CD4-positive, alpha-beta T cell treated with Interferon alpha-2 for 1 hour (primary cell): ENCODE data around the gene P2RX6.
A peak's percentile ranks its signal among the peaks of the same experiment; 100 is the strongest.
"Not testable (repeated sequence)": the region's sequence is repeated elsewhere in the genome, so short reads cannot be mapped to it uniquely, and the experiment has no call there.

Experiments
- DNase-seq, 2 donors: peaks; one replicate each; pipeline ENCODE4 v3.0.0-alpha.2; 2020 to 2022

The P2RX6 gene

DNA sequence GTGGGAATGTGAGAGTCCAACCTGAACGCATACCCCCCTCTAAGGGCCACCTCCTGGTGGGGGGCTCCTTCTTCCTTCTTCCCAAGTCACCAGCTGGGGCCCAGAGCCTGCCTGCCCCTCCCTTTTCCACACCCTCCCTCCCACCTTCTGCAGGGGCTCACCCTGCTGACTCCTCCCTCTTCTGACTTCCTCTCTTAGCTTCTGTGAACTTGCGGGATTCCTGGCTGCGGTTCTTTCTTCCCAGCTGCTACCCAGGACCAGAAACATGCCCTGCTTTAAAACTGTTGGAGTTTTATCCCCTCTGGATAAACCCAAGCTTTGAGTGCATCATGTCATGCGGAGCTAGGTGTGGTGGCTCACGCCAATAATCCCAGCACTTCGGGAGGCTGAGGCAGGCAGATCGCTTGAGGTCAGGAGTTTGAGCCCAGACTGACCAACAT, 40.9 kb downstream of the P2RX6 start:
- DNase-seq, result no peak

GRCh38 chr22:21060363-21060762, 45.4 kb downstream of the P2RX6 start:
- not testable (repeated sequence) for DNase-seq

- DNase-seq, result not testable (repeated sequence)
These were observed 46.8 kb downstream of the P2RX6 start for GRCh38 chr22:21061660-21062321.

DNA sequence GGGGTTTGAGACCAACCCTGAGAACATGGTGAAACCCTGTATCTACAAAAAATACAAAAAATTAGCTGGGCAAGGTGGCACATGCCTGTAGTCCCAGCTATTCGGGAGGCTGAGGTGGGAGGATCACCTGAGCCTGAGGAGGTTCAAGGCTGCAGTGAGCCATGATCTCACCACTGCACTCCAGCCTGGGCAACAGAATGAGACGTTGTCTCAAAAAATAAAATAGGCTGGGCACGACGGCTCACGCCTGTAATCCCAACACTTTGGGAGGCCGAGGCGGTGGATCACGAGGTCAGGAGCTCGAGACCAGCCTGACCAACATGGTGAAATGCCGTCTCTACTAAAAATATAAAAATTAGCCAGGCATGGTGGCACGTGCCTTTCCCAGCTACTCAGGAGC, 49.5 kb downstream of the P2RX6 start:
- DNase-seq, result not testable (repeated sequence)

GRCh38 chr22:21064917-21065864, 50.2 kb downstream of the P2RX6 start:
- no peak for DNase-seq

GRCh38 chr22:21067075-21067900, 52.3 kb downstream of the P2RX6 start:
- no peak for DNase-seq

- DNase-seq, result no peak
These were observed 53.1 kb downstream of the P2RX6 start for GRCh38 chr22:21067901-21068680.

DNA sequence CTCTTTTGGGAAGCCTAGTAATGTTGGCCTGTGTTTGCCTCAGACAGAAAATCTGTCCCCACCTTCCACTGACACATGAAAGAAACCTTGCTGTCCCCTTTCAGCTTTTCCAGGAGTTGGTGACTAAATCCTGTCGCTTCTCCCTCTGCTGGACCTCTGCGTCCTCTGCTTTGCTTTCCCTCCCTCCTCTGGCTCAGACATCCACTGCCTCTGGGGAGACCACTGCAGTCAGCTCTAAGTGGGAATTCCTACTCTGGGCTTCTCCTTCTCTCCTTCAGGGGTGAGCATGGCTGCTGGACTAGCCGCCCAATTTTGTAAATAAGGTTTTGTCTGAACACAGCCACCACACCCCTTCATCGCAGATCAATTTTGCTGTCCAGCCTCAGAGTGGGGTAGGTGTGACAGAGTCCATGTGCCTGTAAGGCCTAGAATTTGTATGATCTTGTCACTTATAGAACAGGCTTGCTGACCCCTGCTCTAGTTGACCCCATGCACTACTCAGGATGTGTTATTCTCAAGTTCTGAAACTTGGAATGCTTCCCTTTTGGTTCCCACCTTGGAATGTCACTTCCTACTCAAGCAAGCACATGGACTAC, 53.8 kb downstream of the P2RX6 start:
- DNase-seq, result no peak

DNA sequence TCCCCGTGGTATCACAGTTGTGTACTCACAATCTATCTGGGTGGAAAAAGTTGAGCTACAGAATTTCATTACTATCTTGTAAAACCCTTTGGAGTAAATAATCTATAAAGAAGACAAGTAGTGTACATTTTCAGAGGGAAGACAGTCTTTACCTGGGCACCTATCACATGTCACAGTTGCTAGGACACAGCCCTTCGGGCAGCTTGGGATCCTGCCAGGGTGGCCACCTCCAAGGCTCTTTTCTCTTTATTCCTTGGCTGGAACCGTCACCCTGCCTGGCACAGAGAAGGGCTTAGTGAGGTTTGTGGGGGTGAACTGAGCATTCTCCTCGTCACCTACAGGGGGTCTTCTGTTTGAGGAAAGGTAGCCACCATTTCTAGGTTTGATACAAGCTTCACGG, 54.4 kb downstream of the P2RX6 start:
- no peak for DNase-seq

GRCh38 chr22:21070690-21071615, 56.0 kb downstream of the P2RX6 start:
- no peak for DNase-seq

DNA sequence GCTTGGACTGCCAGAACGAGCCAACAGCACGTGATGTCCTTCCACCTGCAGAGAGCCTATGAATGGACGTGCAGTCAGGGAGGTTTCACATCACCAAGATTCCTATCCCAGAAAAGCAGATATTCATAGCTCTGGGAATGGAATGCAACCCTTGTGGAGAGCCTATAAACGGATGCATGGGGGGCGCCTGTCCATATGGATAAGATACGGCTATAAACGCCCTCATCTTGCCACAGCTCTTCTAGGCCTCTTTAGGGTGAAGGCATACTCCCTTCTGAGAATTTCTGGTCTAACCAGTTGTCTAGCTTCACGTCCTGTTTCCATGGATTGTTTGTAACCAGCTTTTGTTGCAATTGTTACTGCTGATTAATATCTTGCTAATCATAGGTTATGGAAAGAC, 56.8 kb downstream of the P2RX6 start:
- not testable (repeated sequence) for DNase-seq

DNA sequence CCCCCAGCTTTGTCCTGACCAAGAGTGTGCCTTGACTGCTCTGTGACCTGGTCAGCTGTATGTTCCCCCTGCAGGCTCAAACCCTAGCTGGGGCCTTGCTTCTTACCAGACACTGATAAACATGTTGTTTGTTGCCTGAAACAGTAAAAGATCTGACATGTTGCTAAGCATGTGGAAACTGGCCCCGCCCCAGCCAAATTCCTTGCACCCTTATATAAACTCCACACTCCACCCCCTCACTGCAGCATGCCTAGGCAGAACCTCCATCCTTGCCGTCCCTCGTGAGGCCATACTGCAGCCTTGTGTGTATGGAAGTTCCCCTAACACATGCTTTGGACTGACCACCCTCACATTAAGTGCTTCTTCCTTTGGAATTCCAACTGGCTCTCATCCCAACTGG, 58.1 kb downstream of the P2RX6 start:
- DNase-seq, result no peak

- no peak for DNase-seq
These were observed 58.5 kb downstream of the P2RX6 start for GRCh38 chr22:21073482-21073881.

GRCh38 chr22:21074102-21074715, 59.2 kb downstream of the P2RX6 start:
- peak in 1 of 2 donors; percentile 26 for DNase-seq

DNA sequence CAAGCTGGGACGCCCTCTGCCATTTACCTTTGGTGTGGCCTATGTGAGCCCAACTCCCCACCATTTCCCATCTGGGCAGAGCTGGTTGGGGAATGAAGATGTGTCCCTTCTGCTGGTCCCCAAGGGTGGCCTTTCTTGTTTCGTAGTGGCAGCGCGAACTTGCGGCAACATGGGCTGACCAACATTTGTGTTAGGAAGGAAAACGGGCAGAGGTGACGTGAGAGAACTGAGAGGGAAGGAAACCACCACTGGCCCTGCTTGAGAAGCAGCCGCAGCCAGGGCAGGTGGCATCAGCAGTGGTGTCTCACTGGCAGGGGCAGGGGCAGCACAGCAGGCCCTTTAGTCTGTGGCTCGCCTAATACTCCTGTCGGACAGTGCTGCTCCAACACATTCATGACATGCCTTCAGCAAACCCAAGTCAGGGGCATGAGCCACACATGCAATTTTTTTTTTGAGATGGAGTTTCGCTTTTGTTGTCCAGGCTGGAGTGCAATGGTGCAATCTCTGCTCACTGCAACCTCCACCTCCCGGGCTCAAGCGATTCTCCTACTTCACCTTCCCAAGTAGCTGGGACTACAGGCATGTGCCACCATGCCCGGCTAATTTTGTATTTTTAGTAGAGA, 60.7 kb downstream of the P2RX6 start:
- DNase-seq, result no peak

DNA sequence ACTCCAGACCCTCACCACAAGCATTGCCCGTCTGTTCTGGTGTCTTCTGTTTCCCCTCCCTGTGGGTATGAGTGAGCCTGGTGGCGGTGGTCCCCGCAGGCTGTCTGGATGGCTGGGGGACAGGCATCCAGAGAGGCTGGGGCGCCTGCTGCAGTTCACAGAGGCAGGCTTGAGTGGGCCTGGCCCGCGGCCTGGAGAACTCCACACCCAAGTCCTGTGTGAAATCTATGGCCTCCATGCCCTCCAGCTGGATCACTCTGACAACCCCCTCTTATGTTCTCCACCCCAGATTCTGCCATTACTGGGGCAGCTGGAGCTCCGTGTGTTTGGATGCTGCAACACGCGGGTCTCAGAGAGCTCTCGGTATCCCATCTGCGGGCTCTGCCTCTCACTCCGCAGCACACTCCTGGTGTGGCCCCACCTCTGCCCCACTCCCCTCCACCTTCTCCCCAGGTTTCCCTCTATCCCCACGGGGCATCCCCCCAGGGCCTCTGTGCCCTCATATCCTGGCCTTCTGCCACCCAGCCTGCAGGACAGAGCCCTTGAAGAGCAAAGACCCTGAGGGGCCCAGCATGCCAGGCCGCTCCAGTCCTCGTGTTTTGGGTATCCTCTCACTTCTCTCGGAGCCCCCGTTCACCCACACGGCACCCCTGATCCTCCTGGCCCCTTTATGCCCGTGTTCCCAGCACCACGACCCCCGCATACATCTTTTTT, 62.1 kb downstream of the P2RX6 start:
- DNase-seq, result no peak
